GM12864 (cell line): ENCODE results near the gene HAP1.

ENCODE experiments used
- DNase-seq: peaks from one replicate; pipeline ENCODE4 v3.0.0-alpha.2; 2011; ENCODE audit warnings: low read depth
- H3K4me3 ChIP-seq: 2 replicates; pipeline ENCODE4 v1.5.1; 2011; ENCODE audit warnings: mild to moderate bottlenecking, low read depth, low read length, control low read depth
- CTCF ChIP-seq: IDR thresholded peaks from 2 replicates; pipeline ENCODE4 v1.5.1; 2011; ENCODE audit warnings: low read depth, mild to moderate bottlenecking, moderate library complexity, low read length, control low read depth, inconsistent platforms; ENCODE audit errors: missing control alignments

Gene HAP1

DNA sequence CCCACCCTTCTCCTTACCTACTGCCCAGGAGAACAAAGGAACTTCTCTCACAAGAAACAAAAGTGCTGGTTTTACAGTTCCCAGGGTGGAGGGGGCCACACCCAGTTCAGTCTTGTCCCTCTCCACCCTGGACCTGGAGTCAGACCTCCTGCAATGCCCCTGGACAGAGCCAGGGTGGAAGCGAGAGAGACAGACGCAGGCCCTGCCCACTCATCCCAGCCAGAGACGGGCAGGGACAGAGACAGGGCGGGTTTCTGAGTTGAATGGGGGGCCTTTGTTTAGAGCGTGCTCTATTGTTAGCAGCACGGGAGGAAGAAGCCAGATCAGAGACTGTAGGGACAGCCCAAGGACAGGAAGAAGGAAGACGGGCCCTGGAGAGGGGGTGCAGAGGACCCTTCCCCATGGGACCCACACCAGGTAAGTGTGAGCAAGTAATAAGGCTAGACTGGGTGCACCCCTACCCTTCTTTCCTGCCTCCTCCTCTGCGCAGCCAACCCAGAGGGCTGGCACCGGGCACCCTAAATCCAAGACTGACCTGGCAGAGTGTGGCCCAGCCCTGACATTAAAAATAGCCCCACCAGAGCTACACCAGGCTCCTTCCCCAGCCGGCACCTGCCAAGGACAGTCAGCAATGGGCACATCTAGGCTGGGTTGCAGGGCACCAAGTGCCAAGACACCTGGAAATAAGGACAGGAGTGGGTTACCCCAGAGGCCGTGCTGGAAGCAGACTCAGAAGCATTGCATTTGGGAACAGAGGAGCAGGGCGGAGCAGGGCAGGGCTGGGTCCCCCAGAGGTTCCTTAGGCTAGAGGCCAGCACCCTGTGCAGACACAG is 41.2 kb upstream of the HAP1 start:
- no peak for TF ChIP-seq CTCF
- DNase-seq, result no peak
- no peak overlapping the region for H3K4me3 ChIP-seq

DNA sequence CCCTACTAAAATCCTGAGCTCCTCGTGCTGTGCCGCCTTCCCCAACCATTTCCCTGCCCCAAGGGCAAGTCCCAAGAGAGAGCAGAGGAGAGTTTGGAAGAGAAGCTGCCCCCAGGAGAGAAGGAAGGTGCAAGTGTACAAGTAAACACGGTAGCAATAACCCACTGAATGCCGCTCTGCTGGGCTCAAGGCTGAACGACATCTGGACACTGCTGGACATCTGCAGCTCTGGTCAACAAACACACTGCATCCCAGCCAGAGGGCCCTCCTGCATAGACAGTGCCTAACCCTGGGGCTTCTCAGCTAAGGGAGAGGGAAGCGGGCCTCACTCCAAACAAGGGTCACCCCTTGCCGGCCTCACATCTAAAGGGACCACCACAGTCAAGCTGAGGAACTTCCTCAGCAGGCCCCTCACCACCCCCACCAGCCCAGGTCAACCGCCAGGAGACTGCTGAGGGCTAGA is 39.3 kb upstream of the HAP1 start:
- no peak overlapping the region for H3K4me3 ChIP-seq
- TF ChIP-seq CTCF, result no peak
- DNase-seq, result no peak

GRCh38 chr17:41773190-41773588 is 38.7 kb upstream of the HAP1 start:
- DNase-seq, result no peak
- TF ChIP-seq CTCF, result no peak
- H3K4me3 ChIP-seq, result no peak overlapping the region

DNA sequence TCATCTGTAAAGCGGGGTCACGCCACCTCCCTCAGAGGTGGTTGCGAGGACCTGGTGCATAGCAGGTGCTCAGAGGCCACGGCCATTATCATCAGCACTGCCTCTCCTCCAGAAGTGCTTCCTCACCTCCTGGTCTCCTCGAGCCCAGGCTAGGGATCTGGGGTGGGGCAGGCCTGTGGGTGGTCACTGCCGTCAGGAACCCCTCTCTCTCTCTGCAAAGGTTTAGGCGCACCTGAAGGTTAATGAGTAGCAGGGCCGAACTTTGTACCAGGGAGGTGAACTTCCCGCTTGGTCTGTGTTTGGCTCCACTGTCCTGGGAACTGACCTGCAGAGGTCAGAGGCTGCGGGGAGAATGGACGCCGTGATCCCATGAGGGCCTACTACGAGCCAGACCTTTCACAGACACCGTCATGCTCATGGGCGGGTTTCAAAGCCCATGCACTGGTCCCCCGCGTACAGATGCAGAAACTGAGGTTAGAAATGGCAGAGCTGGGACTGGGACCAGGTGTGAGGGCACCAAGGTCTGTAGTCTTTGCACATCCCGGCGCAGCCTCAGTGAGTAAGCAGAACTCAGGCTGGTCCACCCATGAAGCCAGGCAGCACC is 38.2 kb upstream of the HAP1 start:
- no peak overlapping the region for H3K4me3 ChIP-seq
- TF ChIP-seq CTCF, result no peak
- DNase-seq, result no peak

GRCh38 chr17:41772218-41772585 is 37.8 kb upstream of the HAP1 start:
- TF ChIP-seq CTCF, result no peak
- no peak for DNase-seq
- peak overlapping the region; percentile 87 for H3K4me3 ChIP-seq

DNA sequence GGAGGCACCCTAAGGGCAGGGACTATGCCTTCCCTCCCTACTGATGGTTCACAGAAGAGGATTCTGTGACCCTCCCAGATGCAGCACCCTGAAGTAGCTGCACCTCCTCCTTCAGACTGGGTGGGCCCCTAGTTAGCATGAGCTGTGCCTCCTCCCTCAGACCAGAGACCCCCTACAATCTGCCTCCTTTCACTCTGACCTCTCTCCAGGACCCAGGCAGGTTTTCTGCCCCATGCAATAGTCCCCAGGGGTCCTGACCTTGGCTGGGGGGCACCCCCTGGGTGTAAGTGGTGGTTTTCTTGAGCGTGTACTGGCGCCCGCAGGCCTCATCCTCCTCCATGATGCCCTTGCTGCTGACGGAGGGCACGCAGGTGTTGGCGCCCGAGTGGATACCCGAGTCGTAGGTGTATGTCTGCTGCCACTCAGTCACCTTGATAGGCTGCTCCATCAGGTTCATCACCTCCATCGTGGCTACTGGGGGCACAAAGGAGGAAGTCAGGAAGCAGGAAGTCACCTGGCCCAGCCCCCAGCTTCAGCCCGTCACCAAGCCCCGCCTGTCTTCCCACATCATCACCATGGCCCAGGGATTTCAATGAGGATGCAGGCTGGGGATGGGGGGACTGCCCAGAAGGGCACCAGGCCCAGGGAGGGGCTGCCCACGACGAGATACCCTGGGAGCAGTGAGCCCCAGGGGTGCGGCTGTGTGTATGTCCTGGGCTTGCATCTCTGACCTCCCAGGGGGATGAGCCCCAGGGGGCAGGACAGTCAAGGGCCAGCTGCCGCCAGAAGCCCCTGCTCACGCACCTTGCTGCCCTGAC is 37.2 kb upstream of the HAP1 start:
- H3K4me3 ChIP-seq, result peak overlapping the region; percentile 87
- no peak for TF ChIP-seq CTCF
- no peak for DNase-seq
